Endothelial cell of umbilical vein (primary cell): ENCODE measurements around the gene ANKRD40CL. TPM values are rescaled to one million over a fixed set of nuclear protein-coding genes. Genes with fewer than 3 reads are reported as not detected.

Source experiments
- BruUV-seq: library from RNA; stranded (reverse); fragments of 400-500 nt; replicated peaks from 2 replicates; lab custom pipeline; 2021; lab: Mats Ljungman, UMichigan
- CTCF ChIA-PET: fragments of 300-600, 350-600 bp; sonication (Branson Sonifier 250); formaldehyde crosslinking; loops from one replicate; lab custom pipeline; 2021; ENCODE audit warnings: antibody characterized with exemption, inconsistent platforms; lab: Charles Lee
- POLR2A ChIA-PET: fragments of 300-600, 350-600 bp; sonication (Branson Sonifier 250); formaldehyde crosslinking; loops from one replicate; lab custom pipeline; 2021; ENCODE audit warnings: antibody characterized with exemption, inconsistent platforms; lab: Charles Lee
- DNase-seq: peaks from one replicate; pipeline ENCODE4 v3.0.0-alpha.2; 2011; ENCODE audit warnings: low read depth, low spot score
- FAIRE-seq: peaks from 2 replicates; lab custom pipeline; 2011; peaks lifted over from hg19 to GRCh38; lab: Jason Lieb, UNC
- H2AFZ ChIP-seq: 2 replicates; pipeline ENCODE4 v1.6.0; 2012; ENCODE audit warnings: low read depth, low read length, control low read depth, inconsistent platforms
- H3K27ac ChIP-seq: 2 replicates; pipeline ENCODE4 v1.5.1; 2011; ENCODE audit warnings: low read depth, mild to moderate bottlenecking, control low read depth, low read length, moderate library complexity; ENCODE audit not compliant: insufficient read depth
- H3K27me3 ChIP-seq, 2 experiments: 2 replicates each; pipeline versions ENCODE4 v1.6.0 to v1.6.1; 2011; ENCODE audit warnings: low read length in 2 of 2, mixed read lengths in 1 of 2; ENCODE audit not compliant: control insufficient read depth in 2 of 2, insufficient read depth in 2 of 2
- H3K36me3 ChIP-seq, 2 experiments: 2 replicates in 1 of 2; 3 replicates in 1 of 2; pipeline ENCODE4 v1.5.1; 2011; ENCODE audit warnings: low read length in 2 of 2, mild to moderate bottlenecking in 1 of 2, moderate library complexity in 1 of 2; ENCODE audit not compliant: control insufficient read depth in 2 of 2, insufficient read depth in 2 of 2; ENCODE audit errors: extremely low read depth in 1 of 2
- H3K4me1 ChIP-seq: 3 replicates; pipeline ENCODE4 v1.5.1; 2011; ENCODE audit warnings: mild to moderate bottlenecking, low read length; ENCODE audit not compliant: control insufficient read depth, insufficient read depth; ENCODE audit errors: extremely low read depth
- H3K4me2 ChIP-seq: 2 replicates; pipeline ENCODE4 v1.6.1; 2011; ENCODE audit warnings: low read length, control low read depth, mixed read lengths; ENCODE audit not compliant: insufficient read depth
- H3K4me3 ChIP-seq, 3 experiments: fragments of 200-600 bp in 1 of 3; sonication (generic), shearing (Covaris generic) in 1 of 3; replicated peaks in 1 of 3; 2 replicates each; pipeline ENCODE4 v1.5.1; 2011 to 2016; ENCODE audit warnings: control low read depth in 3 of 3, low read length in 3 of 3, mild to moderate bottlenecking in 2 of 3, inconsistent platforms in 1 of 3, low read depth in 1 of 3, moderate library complexity in 1 of 3; ENCODE audit not compliant: insufficient read depth in 1 of 3
- H3K79me2 ChIP-seq: 2 replicates; pipeline ENCODE4 v1.6.0; 2012; ENCODE audit warnings: low read length, inconsistent platforms; ENCODE audit not compliant: control insufficient read depth, insufficient read depth
- H3K9ac ChIP-seq: replicated peaks from 2 replicates; pipeline ENCODE3; 2011; ENCODE audit warnings: low read length, control low read depth; ENCODE audit not compliant: insufficient read depth; ENCODE audit errors: extremely low read depth
- H3K9me1 ChIP-seq: replicated peaks from 3 replicates; pipeline ENCODE4 v1.6.0; 2011; ENCODE audit warnings: mild to moderate bottlenecking, low read length; ENCODE audit not compliant: control insufficient read depth, insufficient read depth; ENCODE audit errors: extremely low read depth
- H3K9me3 ChIP-seq: replicated peaks from 2 replicates; pipeline ENCODE4 v1.5.1; 2012; ENCODE audit warnings: low read length, inconsistent platforms; ENCODE audit not compliant: control insufficient read depth, insufficient read depth
- H4K20me1 ChIP-seq: replicated peaks from 2 replicates; pipeline ENCODE3; 2011; ENCODE audit warnings: mild to moderate bottlenecking, low read length; ENCODE audit not compliant: control insufficient read depth, insufficient read depth; ENCODE audit errors: extremely low read depth
- CTCF ChIP-seq, 2 donors: IDR thresholded peaks; 1 replicate in 1 of 2; 2 replicates in 1 of 2; pipeline ENCODE4 v1.5.1; 2011; ENCODE audit warnings: low read length in 2 of 2, mild to moderate bottlenecking in 2 of 2, moderate library complexity in 2 of 2, control low read depth in 1 of 2, inconsistent platforms in 1 of 2, low read depth in 1 of 2; ENCODE audit not compliant: insufficient read depth in 1 of 2; ENCODE audit errors: extremely low read depth in 1 of 2
- EZH2 ChIP-seq: IDR thresholded peaks from 2 replicates; pipeline ENCODE4 v1.6.1; 2012; ENCODE audit warnings: borderline replicate concordance, low read depth, mild to moderate bottlenecking, moderate library complexity, low read length, inconsistent platforms; ENCODE audit not compliant: severe bottlenecking
- FOS ChIP-seq: IDR thresholded peaks from 2 replicates; pipeline ENCODE4 v1.6.1; 2011; ENCODE audit warnings: mild to moderate bottlenecking, low read length, moderate library complexity, borderline replicate concordance; ENCODE audit not compliant: insufficient read depth
- GATA2 ChIP-seq: IDR thresholded peaks from 2 replicates; pipeline ENCODE4 v1.7.0; 2011; ENCODE audit warnings: low read depth, mild to moderate bottlenecking, moderate library complexity, mixed read lengths, low read length; ENCODE audit not compliant: insufficient read length, insufficient read depth
- JUN ChIP-seq: IDR thresholded peaks from 2 replicates; pipeline ENCODE4 v1.6.1; 2011; ENCODE audit warnings: borderline replicate concordance, low read depth; ENCODE audit not compliant: insufficient read length, insufficient read depth
- MYC ChIP-seq: IDR thresholded peaks from one replicate; pipeline ENCODE4 v1.6.1; 2011; ENCODE audit warnings: mild to moderate bottlenecking, low read depth, low read length
- POLR2A ChIP-seq: IDR thresholded peaks from 2 replicates; pipeline ENCODE4 v1.6.1; 2012; ENCODE audit warnings: low read depth, mild to moderate bottlenecking, control low read depth, low read length
- POLR2AphosphoS5 ChIP-seq: IDR thresholded peaks from 2 replicates; pipeline ENCODE4 v1.6.1; 2012; ENCODE audit warnings: low read depth, mild to moderate bottlenecking, control low read depth, low read length, moderate library complexity; ENCODE audit not compliant: insufficient read depth
- dilution Hi-C: fragments of 300-500 bp; cut with MboI; formaldehyde crosslinking; loops from one replicate; pipeline ENCODE4 v1.15.0; 2019; ENCODE audit warnings: low sequenced_read_pairs; ENCODE audit not compliant: extremely low pct_ligation_motif_present
- intact Hi-C: fragments of 100-400 bp; cut with micrococcal nuclease; formaldehyde crosslinking; loops from one replicate; pipeline ENCODE4 v1.10.0; 2022
- polyA plus RNA-seq, 4 experiments: library from polyadenylated mRNA; depleted of rRNA in 3 of 4; stranded (reverse) in 3 of 4; unstranded in 1 of 4; fragments of >200 nt; gene quantifications; 2 replicates each; pipeline versions ENCODE4 v1.2.1 to v1.2.3, GENCODE V29; 2011 to 2012; ENCODE audit warnings: missing spikeins in 1 of 4
- total RNA-seq: library from RNA; stranded (reverse); gene quantifications from 2 replicates; pipeline ENCODE4 v1.2.3, GENCODE V29; 2021
- TF ChIP-seq, protein P1 (sequence below): IDR thresholded peaks from 2 replicates; pipeline ENCODE4 v1.6.1; 2011; ENCODE audit not compliant: insufficient read depth, insufficient read length

ANKRD40CL gene
- total and polyA plus RNA-seq, 2 donors (not counting 3 experiments of a cell fraction or from before 2014, with no cell fraction given): not detected

- no TSS peak for BruUV-seq
- no peak for FAIRE-seq
- peaks cover 65% of the 10 kb centered on the region for H3K79me2 ChIP-seq
- no peak overlapping the region for H3K9ac ChIP-seq
- H2AFZ ChIP-seq: no peak overlapping the region
- H3K27me3 ChIP-seq: no peaks in the 10 kb centered on the region
- H4K20me1 ChIP-seq: peaks cover 12% of the 10 kb centered on the region
- TF ChIP-seq JUN (no peak), CTCF (IDR thresholded peaks at IDR 0.05; ENCODE audit: extremely low read depth in 1 of 2, insufficient read depth in 1 of 2, low read depth in 1 of 2, low read length in 2 of 2) (no peak), POLR2AphosphoS5 (no peak), POLR2A (no peak), EZH2 (no peak), MYC (no peak), FOS (no peak), GATA2 (no peak)
- TF ChIP-seq, protein P1, sequence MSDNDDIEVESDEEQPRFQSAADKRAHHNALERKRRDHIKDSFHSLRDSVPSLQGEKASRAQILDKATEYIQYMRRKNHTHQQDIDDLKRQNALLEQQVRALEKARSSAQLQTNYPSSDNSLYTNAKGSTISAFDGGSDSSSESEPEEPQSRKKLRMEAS: no peak
- DNase-seq: no peak
- H3K9me1 ChIP-seq: no peaks in the 10 kb centered on the region
- dilution Hi-C loops (no loop called here), intact Hi-C loops (no loop called here)
- no peak overlapping the region for H3K4me3 ChIP-seq
- H3K9me3 ChIP-seq: no peaks in the 10 kb centered on the region
- H3K4me1 ChIP-seq: no peaks in the 10 kb centered on the region
- peaks cover 19 to 25% of the 10 kb centered on the region in 2 experiments for H3K36me3 ChIP-seq
- no peak overlapping the region for H3K4me2 ChIP-seq
- CTCF ChIA-PET: no interaction called here
- POLR2A ChIA-PET: interaction anchor here (0.7 kb wide), 1 partner anchor 280 kb away, joined by 3 read pairs; no protein-coding TSS in a partner anchor
- H3K27ac ChIP-seq: no peak overlapping the region
Measured at GRCh38 chr17:50739098-50739497, 28.2 kb downstream of the ANKRD40CL start.
